OCI-LY7 (cell line): Measurements from ENCODE around the gene FAM83D.

ENCODE experiments used
- EZH2phosphoT487 ChIP-seq: fragments of 200-600 bp; sonication (generic); IDR thresholded peaks from 2 replicates; pipeline ENCODE4 v1.6.1; 2018; ENCODE audit warnings: low read depth, borderline replicate concordance, mild to moderate bottlenecking, mixed run types, antibody characterized with exemption, low read length, moderate library complexity, mixed read lengths
- TF ChIP-seq, protein P1 (sequence below): fragments of 200-600 bp; sonication (generic); conservative IDR thresholded peaks from 2 replicates; pipeline ENCODE4 v1.5.1; 2014; ENCODE audit warnings: mild to moderate bottlenecking, antibody characterized with exemption, low read length, moderate library complexity, mixed read lengths

DNA sequence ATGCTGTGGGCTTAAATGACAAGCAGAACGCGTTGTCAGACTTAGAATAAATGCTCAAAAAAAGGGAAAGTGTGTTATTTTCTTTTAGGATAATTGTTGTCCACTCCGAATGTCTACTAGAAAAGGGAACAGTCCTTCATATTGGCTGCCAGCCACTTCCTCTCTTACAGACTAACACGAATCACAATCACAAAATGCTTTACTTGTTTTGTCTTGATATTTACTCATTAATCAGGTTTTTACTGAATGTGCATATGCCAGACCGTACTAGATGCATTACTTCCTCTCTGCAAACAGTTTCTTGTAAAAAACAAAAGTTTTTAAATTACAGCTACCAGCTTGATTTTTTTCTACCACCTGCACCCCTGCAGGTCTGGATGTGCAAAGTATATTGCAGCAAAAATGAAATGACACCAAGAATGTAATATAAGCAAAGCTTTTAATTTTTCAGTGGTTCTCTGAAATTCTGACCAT lies 36.7 kb downstream of the FAM83D start:
- TF ChIP-seq EZH2phosphoT487: no peak
- TF ChIP-seq, protein P1, sequence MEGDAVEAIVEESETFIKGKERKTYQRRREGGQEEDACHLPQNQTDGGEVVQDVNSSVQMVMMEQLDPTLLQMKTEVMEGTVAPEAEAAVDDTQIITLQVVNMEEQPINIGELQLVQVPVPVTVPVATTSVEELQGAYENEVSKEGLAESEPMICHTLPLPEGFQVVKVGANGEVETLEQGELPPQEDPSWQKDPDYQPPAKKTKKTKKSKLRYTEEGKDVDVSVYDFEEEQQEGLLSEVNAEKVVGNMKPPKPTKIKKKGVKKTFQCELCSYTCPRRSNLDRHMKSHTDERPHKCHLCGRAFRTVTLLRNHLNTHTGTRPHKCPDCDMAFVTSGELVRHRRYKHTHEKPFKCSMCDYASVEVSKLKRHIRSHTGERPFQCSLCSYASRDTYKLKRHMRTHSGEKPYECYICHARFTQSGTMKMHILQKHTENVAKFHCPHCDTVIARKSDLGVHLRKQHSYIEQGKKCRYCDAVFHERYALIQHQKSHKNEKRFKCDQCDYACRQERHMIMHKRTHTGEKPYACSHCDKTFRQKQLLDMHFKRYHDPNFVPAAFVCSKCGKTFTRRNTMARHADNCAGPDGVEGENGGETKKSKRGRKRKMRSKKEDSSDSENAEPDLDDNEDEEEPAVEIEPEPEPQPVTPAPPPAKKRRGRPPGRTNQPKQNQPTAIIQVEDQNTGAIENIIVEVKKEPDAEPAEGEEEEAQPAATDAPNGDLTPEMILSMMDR: no peak
